H1 (cell line): ENCODE measurements around the gene TM7SF3. TPM values are rescaled to one million over a fixed set of nuclear protein-coding genes. Genes with fewer than 3 reads are reported as not detected.

Source experiments
- CTCF ChIA-PET: fragments of 300-600 bp; sonication (Branson Sonifier 250); formaldehyde crosslinking; loops from one replicate; lab custom pipeline; 2021; ENCODE audit not compliant: partially characterized antibody; lab: Charles Lee
- POLR2A ChIA-PET: fragments of 300-600 bp; sonication (Branson Sonifier 250); formaldehyde crosslinking; loops from one replicate; lab custom pipeline; 2021; ENCODE audit warnings: inconsistent platforms; ENCODE audit not compliant: partially characterized antibody; lab: Charles Lee
- DNase-seq, 2 experiments: peaks; one replicate each; pipeline versions ENCODE4 v3.0.0 to v3.0.0-alpha.2; 2010 to 2022; ENCODE audit warnings: low spot score in 2 of 2, low read depth in 1 of 2, mixed read lengths in 1 of 2
- FAIRE-seq: peaks from 2 replicates; lab custom pipeline; 2011; peaks lifted over from hg19 to GRCh38; lab: Jason Lieb, UNC
- H2AFZ ChIP-seq: 2 replicates; pipeline ENCODE4 v1.8.1; 2012; ENCODE audit warnings: low read length, inconsistent platforms
- H2AK5ac ChIP-seq: 2 replicates; pipeline ENCODE4 v1.6.1; 2013; ENCODE audit warnings: low read depth, low read length
- H2BK120ac ChIP-seq: replicated peaks from 2 replicates; pipeline ENCODE3; 2013; ENCODE audit warnings: low read depth, low read length, inconsistent platforms
- H2BK12ac ChIP-seq: 2 replicates; pipeline ENCODE4 v1.6.1; 2013; ENCODE audit warnings: low read depth, low read length
- H2BK15ac ChIP-seq: 2 replicates; pipeline ENCODE4 v1.6.1; 2013; ENCODE audit warnings: low read length
- H2BK20ac ChIP-seq: 2 replicates; pipeline ENCODE4 v1.6.1; 2013; ENCODE audit warnings: low read length
- H2BK5ac ChIP-seq: 2 replicates; pipeline ENCODE4 v1.6.1; 2013; ENCODE audit warnings: low read depth, low read length
- H3K14ac ChIP-seq: 2 replicates; pipeline ENCODE4 v1.6.1; 2013; ENCODE audit warnings: inconsistent platforms; ENCODE audit not compliant: insufficient read length
- H3K18ac ChIP-seq: 2 replicates; pipeline ENCODE4 v1.6.1; 2013; ENCODE audit warnings: low read length; ENCODE audit errors: extremely low read depth
- H3K23ac ChIP-seq: 2 replicates; pipeline ENCODE4 v1.6.1; 2013; ENCODE audit warnings: inconsistent platforms; ENCODE audit not compliant: insufficient read length
- H3K23me2 ChIP-seq: 2 replicates; pipeline ENCODE4 v1.6.1; 2013; ENCODE audit warnings: low read depth, low read length
- H3K27ac ChIP-seq: 2 replicates; pipeline ENCODE4 v1.6.1; 2011; ENCODE audit warnings: low read depth, low read length, inconsistent platforms
- H3K27me3 ChIP-seq, 4 experiments: replicated peaks in 1 of 4; 1 replicate in 1 of 4; 2 replicates in 3 of 4; pipeline versions ENCODE4 v1.6.1 to v1.8.1; 2011 to 2013; ENCODE audit warnings: low read length in 3 of 4, mild to moderate bottlenecking in 3 of 4, inconsistent platforms in 2 of 4, mixed read lengths in 2 of 4, moderate library complexity in 1 of 4; ENCODE audit not compliant: control insufficient read depth in 3 of 4, insufficient read depth in 3 of 4; ENCODE audit errors: extremely low read depth in 1 of 4
- H3K36me3 ChIP-seq, 4 experiments: 2 replicates each; pipeline versions ENCODE4 v1.6.1 to v1.8.1; 2011 to 2013; ENCODE audit warnings: mild to moderate bottlenecking in 4 of 4, low read length in 3 of 4, moderate library complexity in 2 of 4, control low read depth in 1 of 4, inconsistent platforms in 1 of 4; ENCODE audit not compliant: insufficient read depth in 4 of 4, control insufficient read depth in 2 of 4
- H3K4ac ChIP-seq: replicated peaks from 2 replicates; pipeline ENCODE3; 2013; ENCODE audit warnings: low read length, low read depth, mixed read lengths, inconsistent platforms; ENCODE audit not compliant: insufficient read length
- H3K4me1 ChIP-seq, 4 experiments: replicated peaks in 1 of 4; 1 replicate in 1 of 4; 2 replicates in 3 of 4; pipeline versions ENCODE4 v1.6.1 to v1.8.1; 2011 to 2013; ENCODE audit warnings: low read length in 3 of 4, inconsistent platforms in 2 of 4, mixed read lengths in 1 of 4; ENCODE audit not compliant: insufficient read depth in 4 of 4, control insufficient read depth in 3 of 4
- H3K4me2 ChIP-seq, 2 experiments: 2 replicates each; pipeline versions ENCODE4 v1.6.1 to v1.8.1; 2011 to 2013; ENCODE audit warnings: low read depth in 2 of 2, low read length in 2 of 2, control low read depth in 1 of 2, inconsistent platforms in 1 of 2, mild to moderate bottlenecking in 1 of 2; ENCODE audit not compliant: insufficient read depth in 1 of 2
- H3K4me3 ChIP-seq, 4 experiments: fragments of 200-600, 300-600 bp in 1 of 4; sonication (generic), shearing (Covaris generic), sonication (Bioruptor Twin) in 1 of 4; 2 replicates each; pipeline versions ENCODE4 v1.5.1 to v1.8.1; 2011 to 2016; ENCODE audit warnings: low read length in 4 of 4, low read depth in 3 of 4, control low read depth in 2 of 4, inconsistent platforms in 2 of 4, mild to moderate bottlenecking in 2 of 4, mixed read lengths in 1 of 4, moderate library complexity in 1 of 4; ENCODE audit not compliant: insufficient read depth in 2 of 4; ENCODE audit errors: extremely low read depth in 1 of 4
- H3K56ac ChIP-seq: replicated peaks from 2 replicates; pipeline ENCODE3; 2013; ENCODE audit warnings: low read depth, mild to moderate bottlenecking, mixed read lengths, low read length, inconsistent platforms; ENCODE audit not compliant: insufficient read length
- H3K79me1 ChIP-seq: 2 replicates; pipeline ENCODE4 v1.6.1; 2013; ENCODE audit warnings: low read depth, low read length, control low read depth
- H3K79me2 ChIP-seq, 2 experiments: 2 replicates each; pipeline versions ENCODE4 v1.6.1 to v1.8.1; 2012 to 2013; ENCODE audit warnings: low read length in 2 of 2, mild to moderate bottlenecking in 2 of 2, inconsistent platforms in 1 of 2; ENCODE audit not compliant: insufficient read depth in 2 of 2, control insufficient read depth in 1 of 2
- H3K9ac ChIP-seq, 4 experiments: replicated peaks in 1 of 4; 1 replicate in 1 of 4; 2 replicates in 3 of 4; pipeline versions ENCODE4 v1.6.1 to v1.8.1; 2011 to 2013; ENCODE audit warnings: low read depth in 3 of 4, low read length in 3 of 4, control low read depth in 2 of 4, mild to moderate bottlenecking in 2 of 4, moderate library complexity in 2 of 4, inconsistent platforms in 1 of 4; ENCODE audit errors: extremely low read depth in 1 of 4
- H3K9me3 ChIP-seq, 2 experiments: 2 replicates each; pipeline versions ENCODE4 v1.6.1 to v1.8.1; 2012 to 2013; ENCODE audit warnings: mild to moderate bottlenecking in 2 of 2, moderate library complexity in 2 of 2, control low read depth in 1 of 2, inconsistent platforms in 1 of 2, low read depth in 1 of 2, low read length in 1 of 2, mixed read lengths in 1 of 2; ENCODE audit not compliant: insufficient read depth in 2 of 2
- H4K20me1 ChIP-seq, 2 experiments: replicated peaks in 1 of 2; 2 replicates each; pipeline versions ENCODE3 to v1.8.1; 2011 to 2013; ENCODE audit warnings: inconsistent platforms in 2 of 2, low read length in 2 of 2, mild to moderate bottlenecking in 1 of 2; ENCODE audit not compliant: insufficient read depth in 2 of 2, control insufficient read depth in 1 of 2
- H4K5ac ChIP-seq: 2 replicates; pipeline ENCODE4 v1.6.1; 2013; ENCODE audit warnings: low read length, low read depth, mixed read lengths, inconsistent platforms; ENCODE audit not compliant: insufficient read length
- H4K8ac ChIP-seq: 2 replicates; pipeline ENCODE4 v1.8.0; 2013; ENCODE audit warnings: mild to moderate bottlenecking, moderate library complexity, low read length, inconsistent platforms; ENCODE audit not compliant: insufficient read depth; ENCODE audit errors: extremely low read depth
- H4K91ac ChIP-seq: replicated peaks from 2 replicates; pipeline ENCODE3; 2013; ENCODE audit warnings: low read length, mixed read lengths, inconsistent platforms; ENCODE audit not compliant: insufficient read length
- CTBP2 ChIP-seq: IDR thresholded peaks from 2 replicates; pipeline ENCODE4 v1.7.0; 2011; ENCODE audit warnings: borderline replicate concordance, mild to moderate bottlenecking, moderate library complexity, mixed read lengths, low read length; ENCODE audit not compliant: insufficient read depth, insufficient read length
- NANOG ChIP-seq: IDR thresholded peaks from 2 replicates; pipeline ENCODE4 v1.6.1; 2011; ENCODE audit warnings: low read length, low read depth, mild to moderate bottlenecking, inconsistent platforms; ENCODE audit not compliant: insufficient read depth, poor library complexity, severe bottlenecking
- POU5F1 ChIP-seq: IDR thresholded peaks from 2 replicates; pipeline ENCODE4 v1.6.1; 2011; ENCODE audit warnings: low read depth, mild to moderate bottlenecking, low read length, moderate library complexity
- SRF ChIP-seq: IDR thresholded peaks from 2 replicates; pipeline ENCODE4 v1.6.1; 2011; ENCODE audit warnings: mild to moderate bottlenecking, low read depth, low read length, moderate library complexity
- TAF1 ChIP-seq: IDR thresholded peaks from 2 replicates; pipeline ENCODE4 v1.6.1; 2011; ENCODE audit warnings: mild to moderate bottlenecking, low read depth, low read length
- WGBS, 2 experiments: shearing (Covaris generic) in 1 of 2; methylation state at CpG; one replicate each; pipeline versions ENCODE4 v1.1.6 to v1.1.7; 2013 to 2015; ENCODE audit warnings: low lambda C conversion rate in 2 of 2, mixed read lengths in 2 of 2, inconsistent platforms in 1 of 2, low coverage in 1 of 2, missing lambda C conversion rate in 1 of 2; ENCODE audit not compliant: insufficient replicate concordance in 2 of 2, insufficient coverage in 1 of 2, insufficient read length in 1 of 2; ENCODE audit errors: extremely low coverage in 1 of 2, missing lambda C conversion rate in 1 of 2; 5-methylcytosine and 5-hydroxymethylcytosine counted together
- polyA plus RNA-seq, 7 experiments: library from polyadenylated mRNA; depleted of rRNA in 3 of 7; stranded (reverse) in 5 of 7; unstranded in 2 of 7; fragments of >200 nt in 5 of 7; fragments of 200-250 nt in 2 of 7; gene quantifications; 1 replicate in 5 of 7; 2 replicates in 1 of 7; 4 replicates in 1 of 7; pipeline versions ENCODE4 v1.2.1 to v1.2.3, GENCODE V29; 2011 to 2013; ENCODE audit warnings: missing spikeins in 2 of 7, mixed read lengths in 2 of 7
- total RNA-seq: library from RNA; stranded (reverse); fragmentation: NEBNext Ultra II Directional; extraction: Animal tissue kit (Norgen Biotek cat#: 25700); gene quantifications from 2 replicates; pipeline ENCODE4 v1.2.1, GENCODE V29; 2021

The TM7SF3 gene
- total and polyA plus RNA-seq, 2 of the 8 experiments (the other 6 are each of a cell fraction or from before 2014, with no cell fraction given), result 57.9 to 77.2 TPM

DNA sequence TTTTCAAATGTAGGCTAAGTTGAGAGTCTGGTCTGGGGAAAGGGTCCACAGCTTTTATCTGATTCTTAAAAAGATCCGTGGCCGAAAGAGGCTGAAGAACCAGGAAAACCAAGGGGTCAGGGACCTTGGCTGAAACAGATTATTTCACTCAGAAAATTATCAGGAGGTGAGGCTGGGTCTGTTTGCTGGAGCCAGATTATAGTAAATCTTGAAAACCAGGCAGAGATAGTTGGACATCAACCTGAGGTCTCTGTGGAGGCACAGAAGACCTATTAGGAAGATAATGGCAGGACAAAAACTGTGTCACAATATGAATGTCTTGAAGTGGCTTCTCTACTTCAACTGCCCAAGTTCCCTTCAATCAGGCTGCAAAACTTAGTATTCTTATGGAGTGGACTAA, 6.6 kb upstream of the TM7SF3 start:
- Histone ChIP-seq H2BK12ac (no peak overlapping the region), H3K27ac (no peak overlapping the region), H2BK5ac (no peak overlapping the region), H3K4me3 (no peak overlapping the region), H3K14ac (no peak overlapping the region), H3K4me2 (peak overlapping the region in 1 of 2 experiments; percentile 66; a peak in 1 of 4 replicates), H2BK20ac (no peak overlapping the region), H2BK15ac (no peak overlapping the region), H3K4me1 (peaks cover 0 to 10% (median 0%) of the 10 kb centered on the region in 4 experiments; a peak in 2 of 7 replicates), H3K23me2 (no peaks in the 10 kb centered on the region; the same call in 1 of the 2 replicates), H3K9me3 (no peaks in the 10 kb centered on the region), H3K18ac (no peak overlapping the region), H4K8ac (no peak overlapping the region), H2AFZ (no peak overlapping the region), H4K20me1 (peaks cover 0 to 2% of the 10 kb centered on the region in 2 experiments), H3K79me1 (no peaks in the 10 kb centered on the region), H3K9ac (no peak overlapping the region), H2AK5ac (no peak overlapping the region), H3K36me3 (no peaks in the 10 kb centered on the region), H3K4ac (no peak overlapping the region), H2BK120ac (no peak overlapping the region), H4K91ac (no peak overlapping the region), H3K56ac (no peak overlapping the region), H3K23ac (no peak overlapping the region), H3K27me3 (no peaks in the 10 kb centered on the region), H3K79me2 (peaks cover 4 to 30% of the 10 kb centered on the region in 2 experiments; a peak in 3 of 4 replicates), H4K5ac (no peak overlapping the region)
- TF ChIP-seq POU5F1 (no peak), SRF (no peak), NANOG (no peak), TAF1 (no peak), CTBP2 (no peak)
- ChIA-PET POLR2A (interaction anchor here (0.8 to 1.3 kb wide), 3 partner anchors 17 to 319 kb away, joined by 3 to 4 read pairs (median 3); no protein-coding TSS in a partner anchor), CTCF (interaction anchor here (0.6 to 1.1 kb wide), 3 partner anchors 11 to 204 kb away, joined by 3 read pairs; no protein-coding TSS in a partner anchor)
- no peak for DNase-seq
- WGBS, 2 experiments, result 98% methylated on average over 2 of the region's 2 CpGs; no CpG with 5 or more reads in 1 of the 2 experiments
- FAIRE-seq, result no peak
